ENCODE measurements around the gene ZBP1.

ZBP1 gene

DNA sequence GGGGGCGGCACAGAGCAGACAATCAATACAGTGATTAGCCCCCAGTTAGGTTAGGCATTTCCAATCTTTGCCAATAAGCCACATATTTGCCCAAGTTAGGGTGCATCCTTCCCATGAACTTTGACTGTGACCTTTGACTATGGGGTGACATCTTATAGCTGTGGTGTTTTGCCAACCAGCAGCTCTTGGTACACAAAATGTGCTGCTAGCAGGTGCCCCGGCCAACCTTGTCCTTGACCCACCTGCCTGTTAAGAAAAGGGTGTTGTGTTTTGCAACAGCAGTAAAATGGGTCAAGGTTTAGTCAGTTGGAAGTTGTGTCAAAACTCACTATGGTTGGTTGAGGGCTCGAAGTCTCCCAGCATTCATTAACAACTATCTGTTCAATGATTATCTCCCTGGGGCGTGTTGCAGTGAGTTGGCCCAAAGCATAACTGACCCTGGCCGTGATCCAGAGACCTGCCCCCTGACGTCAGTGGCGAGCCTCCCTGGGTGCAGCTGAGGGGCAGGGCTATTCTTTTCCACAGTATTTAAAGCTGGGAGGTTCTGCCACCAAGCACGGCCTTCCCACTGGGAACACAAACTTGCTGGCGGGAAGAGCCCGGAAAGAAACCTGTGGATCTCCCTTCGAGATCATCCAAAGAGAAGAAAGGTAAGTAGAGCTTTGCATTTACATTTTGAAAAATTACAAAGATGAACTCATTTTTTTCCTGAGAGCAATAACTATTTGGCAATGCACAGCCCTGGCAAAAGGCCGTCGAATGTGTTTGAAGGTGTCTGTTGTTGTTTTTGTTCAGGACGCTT lies 59.5 kb downstream of the ZBP1 start, which contains the start of gene PCK1:
TSS of gene PCK1 (plus strand) at position 557 of the 802 bp plus-strand sequence. CDS start 302 bp downstream, outside the sequence.
- no peak for DNase-seq (ENCODE audit: low read depth in 1 of 2, low spot score in 1 of 2)

GRCh38 chr20:57559658-57560553 lies 60.3 kb downstream of the ZBP1 start:
- DNase-seq (ENCODE audit: low read depth in 1 of 2, low spot score in 1 of 2) = no peak

GRCh38 chr20:57559289-57559634 lies 61.0 kb downstream of the ZBP1 start:
- no peak for DNase-seq (ENCODE audit: low read depth in 1 of 2, low spot score in 1 of 2)

DNA sequence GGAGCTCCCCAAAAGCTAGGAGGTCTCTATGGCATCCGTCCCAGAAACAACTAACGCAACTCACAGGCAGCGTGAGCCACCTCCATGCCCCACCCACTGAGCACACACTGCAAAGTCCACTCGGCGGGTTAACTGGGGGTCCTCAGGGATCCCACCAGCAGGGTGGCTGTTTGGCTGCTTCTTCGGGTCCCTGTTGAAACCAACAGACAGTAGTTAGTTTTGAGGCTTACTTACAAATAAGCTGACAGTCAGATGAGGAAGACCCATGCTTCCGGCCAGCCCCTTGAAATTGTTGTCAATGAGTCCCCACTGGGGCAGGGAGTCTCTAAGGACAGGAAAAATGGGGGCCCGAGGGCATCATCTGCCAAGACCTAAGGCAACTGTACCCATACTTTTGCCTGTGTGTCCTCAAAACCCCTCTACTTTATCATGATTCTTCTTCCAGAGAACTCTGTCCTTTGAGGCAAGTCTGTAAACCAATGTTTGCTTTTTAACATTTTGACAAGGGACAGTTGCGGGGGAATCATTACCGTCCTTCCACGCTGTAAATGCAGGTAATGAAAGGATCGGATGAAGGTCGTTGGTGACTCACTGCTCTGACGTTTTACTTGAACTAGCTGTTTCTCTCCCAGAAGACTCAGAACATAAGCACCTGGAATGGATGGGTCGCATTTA lies 61.5 kb downstream of the ZBP1 start:
- no peak for DNase-seq (ENCODE audit: low read depth in 1 of 2, low spot score in 1 of 2)

GRCh38 chr20:57557926-57558613 lies 62.2 kb downstream of the ZBP1 start:
- no peak for DNase-seq (ENCODE audit: low read depth in 1 of 2, low spot score in 1 of 2)

DNA sequence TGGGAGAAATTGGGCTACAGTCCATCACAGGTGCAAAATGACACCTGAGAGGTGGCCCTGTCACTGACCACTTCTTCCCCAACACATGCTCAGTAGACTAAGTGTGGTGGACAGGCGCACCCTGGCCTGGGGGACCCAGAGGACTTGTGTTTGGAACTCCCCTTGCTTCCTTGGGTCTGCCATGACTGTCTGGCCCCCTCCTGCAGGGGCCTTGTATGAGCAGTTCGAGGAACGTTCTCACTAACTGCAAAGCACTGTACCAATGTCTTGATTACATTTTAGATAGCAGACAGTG lies 63.3 kb downstream of the ZBP1 start:
- no peak for DNase-seq (ENCODE audit: low read depth in 1 of 2, low spot score in 1 of 2)

- DNase-seq (ENCODE audit: low read depth in 1 of 2, low spot score in 1 of 2) = no peak
These were observed 64.6 kb downstream of the ZBP1 start for GRCh38 chr20:57555457-57556184.

Data from activated T-helper 1 cell treated with anti-CD3 and anti-CD28 coated beads, Interleukin-2, amount 50 U/mL, for 16 hours (primary cell).